ENCODE measurements around the gene CLIP1.
A peak's percentile ranks its signal among the peaks of the same experiment; 100 is the strongest.
"Not testable (repeated sequence)": the region's sequence is repeated elsewhere in the genome, so short reads cannot be mapped to it uniquely, and the experiment has no call there.

Gene CLIP1

DNA sequence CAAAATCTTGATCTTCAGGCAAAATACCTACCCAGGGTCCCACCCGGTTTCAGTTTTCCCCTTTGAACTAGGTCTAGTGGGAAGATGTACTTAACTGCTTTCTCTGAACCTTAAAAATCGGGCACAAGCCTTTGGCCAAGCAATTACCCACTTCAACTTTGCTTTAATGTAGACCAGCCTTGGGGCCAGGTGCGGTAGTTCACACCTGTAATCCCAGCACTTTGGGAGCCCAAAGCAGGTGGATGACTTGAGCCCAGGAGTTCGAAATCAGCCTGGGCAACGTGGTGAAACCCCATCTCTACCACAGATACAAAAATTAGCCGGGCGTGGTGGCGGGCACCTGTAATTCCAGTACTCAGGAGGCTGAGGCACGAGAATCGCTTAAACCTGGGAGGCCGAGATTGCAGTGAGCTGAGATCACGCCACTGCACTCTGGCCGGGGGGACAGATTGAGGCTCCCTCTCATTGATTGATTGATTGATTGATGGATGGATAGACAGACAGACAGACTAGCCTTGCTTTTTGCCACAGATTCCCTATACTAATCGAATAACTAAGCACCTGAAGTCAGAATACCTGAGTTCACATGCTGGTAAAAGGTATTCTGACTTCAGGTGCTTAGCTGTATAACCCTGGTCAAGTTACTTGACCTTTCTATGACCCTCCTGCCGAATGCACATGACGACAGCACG lies 1.9 kb downstream of the CLIP1 start:
- TF ChIP-seq CTCF (IDR thresholded peaks at IDR 0.05; ENCODE audit: extremely low read depth, missing control alignments): no peak
- no peak for DNase-seq (ENCODE audit: low spot score)

DNA sequence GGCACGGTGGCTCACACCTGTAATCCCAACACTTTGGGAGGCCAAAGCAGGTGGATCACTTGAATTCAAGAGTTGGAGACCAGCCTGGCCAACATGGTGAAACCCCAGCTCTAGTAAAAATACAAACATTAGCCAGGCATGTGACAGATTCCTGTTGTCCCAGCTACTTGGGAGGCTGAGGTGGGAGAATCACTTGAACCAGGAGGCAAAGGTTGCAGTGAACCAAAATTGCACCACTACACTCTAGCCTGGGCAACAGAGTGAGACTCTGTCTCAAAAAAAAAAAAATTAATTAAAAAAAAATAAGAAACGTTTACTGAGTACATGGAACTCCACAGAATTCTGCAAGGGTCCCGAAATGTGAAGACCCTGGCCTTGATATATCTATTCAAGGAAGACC lies 3.4 kb downstream of the CLIP1 start:
- not testable (repeated sequence) for DNase-seq (ENCODE audit: low spot score)

DNA sequence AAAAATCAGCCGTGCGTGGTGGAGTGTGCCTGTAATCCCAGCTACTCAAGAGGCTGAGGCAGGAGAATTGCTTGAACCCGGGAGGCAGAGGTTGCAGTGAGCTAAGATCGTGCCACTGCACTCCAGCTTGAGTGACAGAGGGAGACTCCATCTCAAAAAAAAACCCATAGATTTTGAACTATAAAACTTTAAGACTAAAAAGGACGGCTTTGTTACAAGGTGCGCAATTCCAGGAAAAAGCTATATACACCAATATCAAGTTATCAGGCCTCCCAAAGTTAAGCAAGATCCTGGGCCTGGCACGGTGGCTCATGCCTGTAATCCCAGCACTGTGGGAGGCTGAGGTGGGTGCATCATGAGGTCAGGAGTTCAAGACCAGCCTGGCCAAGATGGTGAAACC lies 6.8 kb downstream of the CLIP1 start:
- DNase-seq (ENCODE audit: low spot score): not testable (repeated sequence)

DNA sequence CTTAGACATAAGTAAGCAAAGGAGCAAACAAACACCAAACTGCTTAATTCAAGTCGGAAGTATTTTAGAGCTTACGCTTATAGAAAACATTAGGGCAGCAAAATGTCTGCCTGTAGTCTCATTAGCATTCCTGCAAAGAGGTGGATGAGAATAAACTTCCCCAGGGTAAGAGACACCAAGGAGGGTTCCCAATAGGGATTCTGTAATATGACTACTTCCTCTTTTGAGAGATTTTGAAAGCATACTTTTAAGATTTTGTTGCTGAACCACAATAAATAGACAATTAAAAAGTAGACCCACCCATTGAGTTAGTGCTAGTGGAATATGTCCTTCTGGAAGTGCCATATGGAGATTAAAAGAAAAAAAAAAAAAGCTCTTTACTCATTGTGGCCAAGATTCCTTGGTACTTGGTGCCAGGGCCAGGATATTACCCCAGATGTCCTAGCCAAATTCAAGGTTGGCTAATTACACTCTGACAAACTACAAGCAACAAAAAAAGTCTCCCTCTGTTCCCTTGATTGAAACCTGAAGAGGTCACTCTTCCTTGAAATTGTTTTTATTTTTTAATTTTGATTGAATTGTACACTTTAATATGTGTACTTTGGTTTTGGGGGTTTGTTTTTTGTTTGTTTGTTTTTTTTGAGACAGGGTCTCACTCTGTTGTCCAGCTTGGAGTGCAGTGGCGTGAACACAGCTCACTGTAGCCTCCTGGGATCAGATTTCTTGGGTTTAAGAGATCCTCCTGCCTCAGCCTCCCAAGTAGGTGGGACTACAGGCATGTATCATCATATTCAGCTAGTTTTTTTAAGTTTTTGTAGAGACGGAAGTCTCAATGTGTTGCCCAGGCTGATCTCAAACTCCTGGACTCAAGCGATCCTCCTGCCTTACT lies 8.7 kb downstream of the CLIP1 start:
- no peak for DNase-seq (ENCODE audit: low spot score)
- TF ChIP-seq CTCF (IDR thresholded peaks at IDR 0.05; ENCODE audit: extremely low read depth, missing control alignments): no peak

- peak; percentile 48 for DNase-seq (ENCODE audit: low spot score)
- TF ChIP-seq CTCF (IDR thresholded peaks at IDR 0.05; ENCODE audit: extremely low read depth, missing control alignments): no peak
Measured at GRCh38 chr12:122412851-122413433, 9.5 kb downstream of the CLIP1 start.

DNA sequence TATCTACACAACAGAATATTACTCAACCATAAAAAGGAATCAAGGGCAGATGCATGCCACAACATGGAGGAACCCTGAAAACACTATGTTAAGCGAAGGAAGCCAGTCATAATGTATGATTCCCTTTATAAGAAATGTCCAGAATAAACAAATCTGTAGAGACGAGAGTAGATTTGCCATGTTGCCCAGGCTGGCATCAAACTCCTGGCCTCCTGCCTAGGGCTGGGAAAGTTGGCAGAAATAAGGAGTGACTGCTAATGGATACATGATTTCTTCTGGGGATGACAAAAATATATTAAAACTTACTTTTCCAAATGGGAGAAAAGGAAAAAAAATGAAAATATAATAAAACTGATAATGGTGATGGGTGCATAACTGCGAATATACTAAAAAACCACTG lies 10.9 kb downstream of the CLIP1 start:
- TF ChIP-seq CTCF (IDR thresholded peaks at IDR 0.05; ENCODE audit: extremely low read depth, missing control alignments): no peak
- DNase-seq (ENCODE audit: low spot score): no peak

- TF ChIP-seq CTCF (IDR thresholded peaks at IDR 0.05; ENCODE audit: extremely low read depth, missing control alignments): no peak
- DNase-seq (ENCODE audit: low spot score): no peak
Measured at GRCh38 chr12:122407208-122407607, 15.3 kb downstream of the CLIP1 start.

DNA sequence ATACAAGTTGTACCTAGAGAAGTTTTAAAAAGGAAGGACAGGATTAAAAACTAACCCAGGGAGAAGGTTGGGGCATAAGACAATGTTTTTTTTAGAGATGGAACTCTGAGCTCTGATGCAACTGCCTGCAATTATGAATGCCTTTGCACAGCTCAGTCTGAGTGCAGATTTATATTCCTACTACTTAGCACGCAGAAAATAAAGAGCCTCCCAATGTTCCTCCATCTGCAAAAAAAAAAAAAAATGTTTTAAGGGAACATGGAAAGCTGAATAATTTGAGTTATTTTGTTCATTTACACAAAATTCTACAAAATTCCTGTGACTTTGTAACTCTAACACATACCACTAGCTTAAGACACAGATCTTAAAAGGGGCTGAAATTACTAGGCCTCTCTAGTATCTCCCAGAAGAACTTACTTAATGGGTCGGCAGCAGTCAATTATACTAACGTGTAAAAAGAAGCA lies 15.7 kb downstream of the CLIP1 start:
- DNase-seq (ENCODE audit: low spot score): no peak
- TF ChIP-seq CTCF (IDR thresholded peaks at IDR 0.05; ENCODE audit: extremely low read depth, missing control alignments): no peak

Measured in GM20000 (cell line).